ENCODE data around the gene ALPP. TPM values are rescaled to one million over a fixed set of nuclear protein-coding genes. Genes with fewer than 3 reads are reported as not detected.
"Not testable (repeated sequence)": the region's sequence is repeated elsewhere in the genome, so short reads cannot be mapped to it uniquely, and the experiment has no call there.

Gene ALPP
- polyA plus RNA-seq, 1 donor from 2014 or later: not detected

GRCh38 chr2:232330068-232330999 is 48.2 kb upstream of the ALPP start:
- Histone ChIP-seq H3K4me2 (ENCODE audit: low read length) (no peak overlapping the region), H3K79me2 (replicated peaks; ENCODE audit: insufficient read depth, low read length) (no peaks in the 10 kb centered on the region), H3K27me3 (ENCODE audit: insufficient read depth, low read depth, low read length) (no peaks in the 10 kb centered on the region), H4K20me1 (ENCODE audit: insufficient read depth) (no peaks in the 10 kb centered on the region), H3K9ac (ENCODE audit: low read length) (no peak overlapping the region), H3K36me3 (ENCODE audit: insufficient read depth, low read length) (no peaks in the 10 kb centered on the region), H3K27ac (ENCODE audit: low read length) (no peak overlapping the region), H3K4me3 (ENCODE audit: low read length) (no peak overlapping the region), H3F3A (ENCODE audit: insufficient read depth, low read length, poor library complexity, severe bottlenecking) (no peaks in the 10 kb centered on the region), H3K9me3 (ENCODE audit: low read length) (no peaks in the 10 kb centered on the region), H2AFZ (ENCODE audit: low read depth, low read length) (no peak overlapping the region), H3K9me2 (ENCODE audit: insufficient read depth, low read length) (no peaks in the 10 kb centered on the region)
- TF ChIP-seq CTCF (IDR thresholded peaks at IDR 0.05; ENCODE audit: poor library complexity, severe bottlenecking): no peak
- no peak for TF ChIP-seq POLR2AphosphoS5 (IDR thresholded peaks at IDR 0.05)
- no peak for TF ChIP-seq EZH2 (IDR thresholded peaks at IDR 0.05; ENCODE audit: borderline replicate concordance, insufficient read depth, low read length, poor library complexity, severe bottlenecking)

GRCh38 chr2:232331061-232331460 is 47.5 kb upstream of the ALPP start:
- H3F3A ChIP-seq (ENCODE audit: insufficient read depth, low read length, poor library complexity, severe bottlenecking); H3K4me3 ChIP-seq (ENCODE audit: low read length); H3K9me3 ChIP-seq (ENCODE audit: low read length); H3K36me3 ChIP-seq (ENCODE audit: insufficient read depth, low read length); H3K27me3 ChIP-seq (ENCODE audit: insufficient read depth, low read depth, low read length); H3K27ac ChIP-seq (ENCODE audit: low read length); H4K20me1 ChIP-seq (ENCODE audit: insufficient read depth); H2AFZ ChIP-seq (ENCODE audit: low read depth, low read length); H3K9ac ChIP-seq (ENCODE audit: low read length); H3K79me2 ChIP-seq (replicated peaks; ENCODE audit: insufficient read depth, low read length); H3K4me2 ChIP-seq (ENCODE audit: low read length); H3K9me2 ChIP-seq (ENCODE audit: insufficient read depth, low read length): not testable (repeated sequence)

GRCh38 chr2:232331641-232332040 is 46.9 kb upstream of the ALPP start:
- H3K9me3 ChIP-seq (ENCODE audit: low read length): not testable (repeated sequence)

GRCh38 chr2:232332244-232332939 is 46.2 kb upstream of the ALPP start:
- H3K36me3 ChIP-seq (ENCODE audit: insufficient read depth, low read length); H4K20me1 ChIP-seq (ENCODE audit: insufficient read depth); H3K4me3 ChIP-seq (ENCODE audit: low read length); H3K27me3 ChIP-seq (ENCODE audit: insufficient read depth, low read depth, low read length); H3K9ac ChIP-seq (ENCODE audit: low read length); H3F3A ChIP-seq (ENCODE audit: insufficient read depth, low read length, poor library complexity, severe bottlenecking); H3K79me2 ChIP-seq (replicated peaks; ENCODE audit: insufficient read depth, low read length); H3K9me3 ChIP-seq (ENCODE audit: low read length); H3K4me2 ChIP-seq (ENCODE audit: low read length); H2AFZ ChIP-seq (ENCODE audit: low read depth, low read length); H3K27ac ChIP-seq (ENCODE audit: low read length); H3K9me2 ChIP-seq (ENCODE audit: insufficient read depth, low read length): not testable (repeated sequence)

More at GRCh38 chr2:232331641-232332040, 46.9 kb upstream of the ALPP start:
- H4K20me1 ChIP-seq (ENCODE audit: insufficient read depth); H2AFZ ChIP-seq (ENCODE audit: low read depth, low read length); H3K79me2 ChIP-seq (replicated peaks; ENCODE audit: insufficient read depth, low read length); H3K9me2 ChIP-seq (ENCODE audit: insufficient read depth, low read length); H3K27ac ChIP-seq (ENCODE audit: low read length); H3K4me3 ChIP-seq (ENCODE audit: low read length); H3K9ac ChIP-seq (ENCODE audit: low read length); H3K27me3 ChIP-seq (ENCODE audit: insufficient read depth, low read depth, low read length); H3K4me2 ChIP-seq (ENCODE audit: low read length); H3F3A ChIP-seq (ENCODE audit: insufficient read depth, low read length, poor library complexity, severe bottlenecking); H3K36me3 ChIP-seq (ENCODE audit: insufficient read depth, low read length): not testable (repeated sequence)

Data from neural cell (in vitro differentiated cells).